SK-N-SH (cell line): ENCODE data around the gene SLC34A1. TPM values are rescaled to one million over a fixed set of nuclear protein-coding genes. Genes with fewer than 3 reads are reported as not detected.

Experiments used
- CTCF ChIA-PET: fragments of 300-600, 350-600 bp; formaldehyde crosslinking; extraction: SDS; loops from one replicate; lab custom pipeline; 2021; lab: Yijun Ruan, JAX
- POLR2A ChIA-PET: fragments of 350-600 bp; sonication (Branson Sonifier 250); formaldehyde crosslinking; extraction: SDS; loops from one replicate; lab custom pipeline; 2020; ENCODE audit warnings: antibody characterized with exemption, inconsistent platforms; lab: Yijun Ruan, JAX
- DNase-seq: peaks from one replicate; pipeline ENCODE4 v3.0.0; 2012
- H2AFZ ChIP-seq: fragments of 200-600 bp; sonication (generic); 2 replicates; pipeline ENCODE4 v1.8.1; 2016; ENCODE audit warnings: antibody characterized with exemption, mild to moderate bottlenecking, low read depth
- H3F3A ChIP-seq: fragments of 200-600 bp; sonication (generic); replicated peaks from 2 replicates; pipeline ENCODE3; 2016; ENCODE audit warnings: antibody characterized with exemption, mild to moderate bottlenecking; ENCODE audit not compliant: insufficient read depth
- H3K27ac ChIP-seq, 2 experiments: fragments of 200-500 bp in 1 of 2; fragments of 200-600 bp in 1 of 2; sonication (Bioruptor generic) in 1 of 2; sonication (generic), shearing (Covaris generic) in 1 of 2; 2 replicates each; pipeline versions ENCODE4 v1.5.1 to v1.6.1; 2014 to 2016; ENCODE audit warnings: low read depth in 2 of 2, inconsistent platforms in 1 of 2, low read length in 1 of 2, mild to moderate bottlenecking in 1 of 2, mixed read lengths in 1 of 2
- H3K27me3 ChIP-seq: fragments of 200-600 bp; sonication (generic), shearing (Covaris generic); 2 replicates; pipeline ENCODE4 v1.6.1; 2016; ENCODE audit warnings: mixed run types; ENCODE audit not compliant: insufficient read depth
- H3K36me3 ChIP-seq, 2 experiments: fragments of 200-500 bp in 1 of 2; fragments of 200-600 bp in 1 of 2; sonication (Bioruptor generic) in 1 of 2; sonication (generic) in 1 of 2; replicated peaks in 1 of 2; 2 replicates each; pipeline versions ENCODE3 to v1.5.1; 2014 to 2016; ENCODE audit warnings: low read length in 1 of 2, mild to moderate bottlenecking in 1 of 2; ENCODE audit not compliant: insufficient read depth in 2 of 2, control insufficient read depth in 1 of 2
- H3K4me1 ChIP-seq, 2 experiments: fragments of 200-500 bp in 1 of 2; fragments of 200-600 bp in 1 of 2; sonication (Bioruptor generic) in 1 of 2; sonication (generic), shearing (Covaris generic) in 1 of 2; 2 replicates each; pipeline versions ENCODE4 v1.5.1 to v1.6.1; 2014 to 2016; ENCODE audit warnings: low read depth in 1 of 2, low read length in 1 of 2, mixed run types in 1 of 2; ENCODE audit not compliant: insufficient read depth in 2 of 2, control insufficient read depth in 1 of 2
- H3K4me2 ChIP-seq: fragments of 200-600 bp; sonication (generic), shearing (Covaris generic); 2 replicates; pipeline ENCODE4 v1.6.1; 2017; ENCODE audit warnings: mixed run types
- H3K4me3 ChIP-seq, 2 experiments: fragments of 200-500 bp in 1 of 2; fragments of 200-600 bp in 1 of 2; sonication (Bioruptor generic) in 1 of 2; sonication (generic), shearing (Covaris generic) in 1 of 2; 2 replicates each; pipeline versions ENCODE4 v1.5.1 to v1.8.1; 2014 to 2016; ENCODE audit warnings: low read depth in 2 of 2, inconsistent platforms in 1 of 2, low read length in 1 of 2, mild to moderate bottlenecking in 1 of 2, mixed read lengths in 1 of 2, moderate library complexity in 1 of 2
- H3K79me2 ChIP-seq: fragments of 200-600 bp; sonication (generic); 2 replicates; pipeline ENCODE4 v1.8.1; 2017; ENCODE audit warnings: mild to moderate bottlenecking; ENCODE audit not compliant: insufficient read depth
- H3K9ac ChIP-seq: fragments of 200-600 bp; sonication (generic); 2 replicates; pipeline ENCODE4 v1.6.1; 2017; ENCODE audit warnings: mixed run types
- H3K9me2 ChIP-seq: fragments of 200-600 bp; sonication (generic); 2 replicates; pipeline ENCODE4 v1.6.1; 2017; ENCODE audit warnings: mixed run types
- H3K9me3 ChIP-seq: fragments of 200-600 bp; sonication (generic); 2 replicates; pipeline ENCODE4 v1.6.1; 2017; ENCODE audit warnings: mixed run types, mild to moderate bottlenecking, moderate library complexity
- H4K20me1 ChIP-seq: fragments of 200-600 bp; sonication (generic); 2 replicates; pipeline ENCODE4 v1.6.1; 2017; ENCODE audit warnings: mild to moderate bottlenecking, mixed run types; ENCODE audit not compliant: insufficient read depth
- CHD2 ChIP-seq: fragments of 150-350 bp; IDR thresholded peaks from 2 replicates; pipeline ENCODE4 v1.6.1; 2018; ENCODE audit warnings: low read length; ENCODE audit not compliant: partially characterized antibody
- ELF1 ChIP-seq: IDR thresholded peaks from 2 replicates; pipeline ENCODE4 v1.4.0; 2012
- EZH2phosphoT487 ChIP-seq: fragments of 200-600 bp; sonication (generic); IDR thresholded peaks from 2 replicates; pipeline ENCODE4 v1.6.1; 2017; ENCODE audit warnings: low read depth, mixed run types, mild to moderate bottlenecking, antibody characterized with exemption, moderate library complexity, borderline replicate concordance
- FOSL2 ChIP-seq: IDR thresholded peaks from 2 replicates; pipeline ENCODE4 v1.4.0; 2012; ENCODE audit warnings: low read depth, mild to moderate bottlenecking, moderate library complexity, borderline replicate concordance
- FOXM1 ChIP-seq: IDR thresholded peaks from 2 replicates; pipeline ENCODE4 v1.4.0; 2012; ENCODE audit warnings: low read depth, mild to moderate bottlenecking
- GABPA ChIP-seq: IDR thresholded peaks from 2 replicates; pipeline ENCODE4 v1.4.0; 2012; ENCODE audit warnings: low read depth, mild to moderate bottlenecking
- GATA2 ChIP-seq: sonication (generic); formaldehyde crosslinking; IDR thresholded peaks from 2 replicates; pipeline ENCODE4 v1.5.0; 2020; ENCODE audit warnings: mild to moderate bottlenecking, missing genetic modification reagents
- IRF3 ChIP-seq: fragments of 150-350 bp; IDR thresholded peaks from 2 replicates; pipeline ENCODE4 v1.6.1; 2016; ENCODE audit warnings: mild to moderate bottlenecking, low read depth, low read length
- MAX ChIP-seq: IDR thresholded peaks from 2 replicates; pipeline ENCODE4 v1.4.0; 2012; ENCODE audit warnings: low read depth
- MEF2A ChIP-seq: IDR thresholded peaks from 2 replicates; pipeline ENCODE4 v1.4.0; 2012; ENCODE audit warnings: low read depth, borderline replicate concordance
- MXI1 ChIP-seq: IDR thresholded peaks from 2 replicates; pipeline ENCODE4 v1.6.1; 2012; ENCODE audit warnings: mild to moderate bottlenecking, low read depth, low read length, improper control_type of control experiment
- PBX3 ChIP-seq: IDR thresholded peaks from 2 replicates; pipeline ENCODE4; 2012
- POLR2AphosphoS5 ChIP-seq: IDR thresholded peaks from 2 replicates; pipeline ENCODE4 v1.6.1; 2012; ENCODE audit warnings: low read depth, low read length
- RAD21 ChIP-seq: IDR thresholded peaks from 2 replicates; pipeline ENCODE4 v1.6.1; 2012; ENCODE audit warnings: mild to moderate bottlenecking, low read length
- REST ChIP-seq: IDR thresholded peaks from 2 replicates; pipeline ENCODE4 v1.6.1; 2012; ENCODE audit warnings: mild to moderate bottlenecking, low read depth, low read length, moderate library complexity
- RFX5 ChIP-seq: IDR thresholded peaks from 2 replicates; pipeline ENCODE4 v1.6.1; 2012; ENCODE audit warnings: mild to moderate bottlenecking, improper control_type of control experiment, low read length
- RXRA ChIP-seq: IDR thresholded peaks from 2 replicates; pipeline ENCODE4 v1.4.0; 2012; ENCODE audit warnings: low read depth, mild to moderate bottlenecking, borderline replicate concordance
- SIN3A ChIP-seq: IDR thresholded peaks from 2 replicates; pipeline ENCODE4 v1.6.1; 2012; ENCODE audit warnings: low read depth, mild to moderate bottlenecking, low read length, moderate library complexity, borderline replicate concordance
- TAF1 ChIP-seq: IDR thresholded peaks from 2 replicates; pipeline ENCODE4 v1.6.1; 2012; ENCODE audit warnings: low read depth, mild to moderate bottlenecking, low read length, moderate library complexity, borderline replicate concordance
- TCF12 ChIP-seq: IDR thresholded peaks from 2 replicates; pipeline ENCODE4 v1.4.0; 2012
- USF1 ChIP-seq: IDR thresholded peaks from 2 replicates; pipeline ENCODE4 v1.4.0; 2012; ENCODE audit warnings: low read depth, borderline replicate concordance
- YY1 ChIP-seq: IDR thresholded peaks from 2 replicates; pipeline ENCODE4 v1.4.0; 2012; ENCODE audit warnings: low read depth, mild to moderate bottlenecking
- ZBTB33 ChIP-seq: IDR thresholded peaks from 2 replicates; pipeline ENCODE4 v1.4.0; 2012; ENCODE audit warnings: low read depth, borderline replicate concordance
- WGBS: methylation state at CpG from one replicate; pipeline ENCODE4 v1.1.6; 2017; ENCODE audit warnings: low lambda C conversion rate; 5-methylcytosine and 5-hydroxymethylcytosine counted together
- polyA plus RNA-seq, 3 experiments: library from polyadenylated mRNA; depleted of rRNA; stranded (reverse); fragments of >200 nt; gene quantifications; 2 replicates each; pipeline ENCODE4 v1.2.3, GENCODE V29; 2012

Gene SLC34A1
- polyA plus RNA-seq, 1 of the 3 experiments (the other 2 are of a cell fraction), result 0.03 TPM

- H3K79me2 ChIP-seq, result peaks cover 48% of the 10 kb centered on the region
- peak within 1 kb of the TSS; percentile 98 for H3K27ac ChIP-seq
- H3K4me2 ChIP-seq, result peak within 1 kb of the TSS; percentile 92
- CTCF ChIA-PET, result interaction anchor here (0.6 to 3.0 kb wide), 15 partner anchors 9 to 1459 kb away, joined by 3 to 10 read pairs (median 4); no protein-coding TSS in a partner anchor
- H3K27me3 ChIP-seq, result no peaks in the 10 kb centered on the region
- H3K9me3 ChIP-seq, result no peaks in the 10 kb centered on the region
- POLR2A ChIA-PET, result interaction anchor here (0.5 to 2.4 kb wide), 7 partner anchors 9 to 705 kb away, joined by 3 to 18 read pairs (median 5); partner anchors contain the start of genes PRELID1, RAB24 and TSPAN17
- peaks cover 5 to 23% of the 10 kb centered on the region in 2 experiments; a peak in 3 of 4 replicates for H3K4me1 ChIP-seq
- peaks cover 16% of the 10 kb centered on the region in 2 experiments for H3K36me3 ChIP-seq
- H3K4me3 ChIP-seq, result peak within 1 kb of the TSS; percentile 96 to 100
- H4K20me1 ChIP-seq, result peaks cover 5% of the 10 kb centered on the region; the same call in 1 of the 2 replicates
- TF ChIP-seq RAD21, result no peak
- peak; percentile 46; the same call in 1 of the 2 replicates for TF ChIP-seq SIN3A
- no peak for TF ChIP-seq EZH2phosphoT487
- peak; percentile 22; the same call in 1 of the 2 replicates for TF ChIP-seq ZBTB33
- no peak for TF ChIP-seq TCF12
- peak; percentile 99 for TF ChIP-seq GABPA
- TF ChIP-seq MAX, result peak; percentile 65
- TF ChIP-seq CHD2, result peak; percentile 92
- peak; percentile 68 for TF ChIP-seq IRF3
- peak; percentile 81 for TF ChIP-seq POLR2AphosphoS5
- no peak for TF ChIP-seq GATA2 (CRISPR knock-in tag)
- TF ChIP-seq PBX3, result peak; percentile 100
- no peak for TF ChIP-seq RXRA
- 0 out of 2 replicates have a peak, but pooled peaks have one; percentile 25 for TF ChIP-seq REST
- TF ChIP-seq FOSL2, result no peak
- no peak for TF ChIP-seq MEF2A
- peak; percentile 85 for TF ChIP-seq TAF1
- no peak for TF ChIP-seq FOXM1
- TF ChIP-seq USF1, result no peak
- TF ChIP-seq RFX5, result no peak
- peak; percentile 96 for TF ChIP-seq YY1
- TF ChIP-seq MXI1, result peak; percentile 70; the same call in 1 of the 2 replicates
- TF ChIP-seq ELF1, result peak; percentile 99
- H3K9me2 ChIP-seq, result no peaks in the 10 kb centered on the region
- H2AFZ ChIP-seq, result peak within 1 kb of the TSS; percentile 96
- 5% methylated on average over 47 of the region's 55 CpGs for WGBS
- H3K9ac ChIP-seq, result peak within 1 kb of the TSS; percentile 97
- DNase-seq, result peak; percentile 95
- no peaks in the 10 kb centered on the region for H3F3A ChIP-seq
Measured at GRCh38 chr5:177351392-177352329, 32.6 kb upstream of the SLC34A1 start, which contains the start of gene LMAN2. Gene LMAN2 (minus strand): TSS chr5:177351668. CDS start chr5:177351647, 21 bp downstream.
